Ovary (tissue), 9 donors: Measurements from ENCODE around the gene NFKBIE. TPM values are rescaled to one million over a fixed set of nuclear protein-coding genes. Genes with fewer than 3 reads are reported as not detected.

ENCODE experiments used
- DNase-seq, 5 donors: peaks; one replicate each; pipeline ENCODE4 v3.0.0-alpha.2; 2019 to 2020
- H3K27ac ChIP-seq, 2 donors: fragments of 200-600 bp; one replicate each; pipeline versions ENCODE4 v1.5.1 to v1.8.0; 2019 to 2022
- H3K27me3 ChIP-seq: fragments of 200-600 bp; one replicate; pipeline ENCODE4 v1.8.0; 2022
- H3K36me3 ChIP-seq: fragments of 200-600 bp; sonication (generic); one replicate; pipeline ENCODE4 v1.5.1; 2019
- H3K4me1 ChIP-seq: one replicate; pipeline ENCODE4 v1.8.1; 2013; ENCODE audit warnings: mild to moderate bottlenecking, moderate library complexity; ENCODE audit not compliant: insufficient read depth
- H3K4me3 ChIP-seq: fragments of 200-600 bp; sonication (generic); one replicate; pipeline ENCODE4 v1.5.1; 2017
- H3K9me3 ChIP-seq, 2 donors: fragments of 200-600 bp in 1 of 2; sonication (generic) in 1 of 2; one replicate each; pipeline versions ENCODE4 v1.5.1 to v1.8.1; 2013 to 2019; ENCODE audit warnings: mild to moderate bottlenecking in 1 of 2, moderate library complexity in 1 of 2
- EP300 ChIP-seq: sonication (generic); formaldehyde crosslinking; IDR thresholded peaks from one replicate; pipeline ENCODE4 v1.6.1; 2017; ENCODE audit warnings: antibody characterized with exemption
- POLR2A ChIP-seq: fragments of 450-650 bp; IDR thresholded peaks from one replicate; pipeline ENCODE4 v1.6.1; 2017; ENCODE audit warnings: antibody characterized with exemption, mild to moderate bottlenecking, moderate library complexity
- WGBS, 3 donors: extraction: QIAGEN DNeasy Blood & Tissue Kit in 1 of 3; methylation state at CpG; one replicate each; pipeline versions ENCODE4 v1.1.5 to v1.1.7; 2013 to 2017; 5-methylcytosine and 5-hydroxymethylcytosine counted together
- intact Hi-C, 4 donors: fragments of 100-400 bp; cut with DNase I; formaldehyde crosslinking; loops; one replicate each; pipeline versions ENCODE4 v1.11.0 to v1.15.1; 2022 to 2023
- polyA plus RNA-seq, 2 donors: library from polyadenylated mRNA; stranded (reverse); fragments of 200-250 nt in 1 of 2; fragments of 350-450 nt in 1 of 2; fragmentation: Illumina TruSeq in 1 of 2; extraction: RNeasy Lipid Tissue Mini Kit (QIAGEN cat#74804) in 1 of 2; gene quantifications; one replicate each; pipeline ENCODE4 v1.2.3, GENCODE V29; 2013 to 2014
- total RNA-seq, 7 donors: library from RNA; depleted of rRNA in 2 of 7; stranded (reverse); fragments of >200 nt in 2 of 7; fragmentation: NEBNext Ultra II Directional in 3 of 7; extraction: Animal tissue kit (Norgen Biotek cat#: 25700) in 3 of 7; gene quantifications; one replicate each; pipeline versions ENCODE4 v1.1.0 to v1.2.4, GENCODE V29; 2016 to 2023
- TF ChIP-seq, protein P1 (sequence below), 3 donors: fragments of 450-650 bp in 2 of 3; fragments of 200-600 bp in 1 of 3; IDR thresholded peaks; one replicate each; pipeline versions ENCODE4 v1.5.1 to v1.8.0; 2016 to 2022; ENCODE audit warnings: antibody characterized with exemption in 3 of 3, mild to moderate bottlenecking in 1 of 3
- donor health status: DM: no; HTN: no; CAD: no; lungs with moderate emphysema.
- donor health status: DM: no; HTN: no; CAD: no.
- donor health status: Bipolar disorder and iron deficiency.
- donor health status: DM: yes; HTN: yes; CAD: no.
- donor health status: DM: no; HTN: no; CAD: no.
- donor health status: DM: yes; HTN: yes; CAD: no.

Gene NFKBIE
- total and polyA plus RNA-seq, 9 donors, result 2.7 to 93.6 (median 4.9) TPM

- no peak for DNase-seq
- no peak overlapping the region for H3K4me3 ChIP-seq
- intact Hi-C loops, result loop anchor here in 1 of 4 donors (5.0 kb wide), 1 partner anchor 48 kb away; no protein-coding TSS in a partner anchor
- WGBS, 3 donors, result 88 to 94% (median 91%) methylated on average over 4 of the region's 4 CpGs
- H3K27ac ChIP-seq, result no peak overlapping the region
- H3K36me3 ChIP-seq, result no peaks in the 10 kb centered on the region
- TF ChIP-seq, protein P1, sequence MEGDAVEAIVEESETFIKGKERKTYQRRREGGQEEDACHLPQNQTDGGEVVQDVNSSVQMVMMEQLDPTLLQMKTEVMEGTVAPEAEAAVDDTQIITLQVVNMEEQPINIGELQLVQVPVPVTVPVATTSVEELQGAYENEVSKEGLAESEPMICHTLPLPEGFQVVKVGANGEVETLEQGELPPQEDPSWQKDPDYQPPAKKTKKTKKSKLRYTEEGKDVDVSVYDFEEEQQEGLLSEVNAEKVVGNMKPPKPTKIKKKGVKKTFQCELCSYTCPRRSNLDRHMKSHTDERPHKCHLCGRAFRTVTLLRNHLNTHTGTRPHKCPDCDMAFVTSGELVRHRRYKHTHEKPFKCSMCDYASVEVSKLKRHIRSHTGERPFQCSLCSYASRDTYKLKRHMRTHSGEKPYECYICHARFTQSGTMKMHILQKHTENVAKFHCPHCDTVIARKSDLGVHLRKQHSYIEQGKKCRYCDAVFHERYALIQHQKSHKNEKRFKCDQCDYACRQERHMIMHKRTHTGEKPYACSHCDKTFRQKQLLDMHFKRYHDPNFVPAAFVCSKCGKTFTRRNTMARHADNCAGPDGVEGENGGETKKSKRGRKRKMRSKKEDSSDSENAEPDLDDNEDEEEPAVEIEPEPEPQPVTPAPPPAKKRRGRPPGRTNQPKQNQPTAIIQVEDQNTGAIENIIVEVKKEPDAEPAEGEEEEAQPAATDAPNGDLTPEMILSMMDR (IDR thresholded peaks at IDR 0.05), result no peak
- no peak for TF ChIP-seq POLR2A
- TF ChIP-seq EP300, result no peak
- no peaks in the 10 kb centered on the region for H3K9me3 ChIP-seq
- peaks cover 36% of the 10 kb centered on the region for H3K4me1 ChIP-seq
- no peaks in the 10 kb centered on the region for H3K27me3 ChIP-seq
Measured at GRCh38 chr6:44224965-44225305, 40.4 kb downstream of the NFKBIE start.

DNA sequence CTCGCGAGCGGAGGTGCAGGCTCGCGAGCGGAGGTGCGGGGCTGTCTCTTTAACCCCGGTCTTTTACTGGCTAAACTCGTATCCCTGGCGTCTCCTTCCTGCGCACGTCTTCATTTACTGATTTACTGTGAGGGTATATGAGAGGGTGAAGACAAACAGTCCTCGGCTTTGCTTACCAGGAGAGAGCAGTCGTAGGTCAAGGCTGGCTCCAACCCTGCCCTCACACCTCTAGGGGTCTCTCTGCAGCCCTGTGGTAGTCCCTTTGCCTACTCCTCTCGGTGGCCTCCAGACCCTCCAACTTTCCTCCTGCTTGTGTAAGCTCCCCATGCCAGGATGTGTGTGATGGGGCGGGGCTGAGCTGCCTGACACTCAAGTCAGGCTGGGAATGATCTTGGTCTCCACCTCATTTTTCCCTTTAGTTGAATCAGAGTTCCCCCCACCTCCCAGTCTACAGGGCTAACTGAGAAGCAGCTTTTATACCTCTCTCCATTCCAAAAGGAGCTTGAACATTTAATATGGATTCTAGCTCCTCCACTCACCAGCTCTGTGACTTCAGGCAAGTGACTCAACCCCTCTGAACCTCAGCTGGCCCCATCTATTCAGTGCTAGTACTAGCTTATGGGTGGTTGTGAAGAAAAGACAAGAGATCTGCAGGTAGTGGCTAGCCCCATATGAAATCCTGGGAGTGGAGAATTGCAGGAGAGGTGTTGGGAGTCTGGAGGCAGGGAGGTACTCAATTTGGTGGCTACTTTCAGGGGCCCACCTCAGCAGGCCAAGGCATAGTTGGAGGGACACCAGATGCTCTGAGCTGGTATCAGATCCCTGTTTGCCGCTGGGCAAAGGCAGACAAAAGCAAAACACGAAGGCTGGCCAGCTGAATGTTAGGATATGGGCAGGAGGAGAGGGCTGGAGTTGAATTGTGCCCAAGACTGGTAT lies 41.1 kb downstream of the NFKBIE start:
- no peaks in the 10 kb centered on the region for H3K9me3 ChIP-seq
- H3K4me3 ChIP-seq, result peak overlapping the region; percentile 53
- no peaks in the 10 kb centered on the region for H3K36me3 ChIP-seq
- TF ChIP-seq, protein P1 (IDR thresholded peaks at IDR 0.05), result no peak
- TF ChIP-seq POLR2A (no peak), EP300 (no peak)
- peak in 1 of 5 donors; percentile 41 for DNase-seq
- H3K27ac ChIP-seq, result peak overlapping the region in 1 of 2 donors; percentile 20
- peaks cover 36% of the 10 kb centered on the region for H3K4me1 ChIP-seq
- WGBS, 3 donors, result 9 to 12% (median 10%) methylated on average over 15 to 18 of the region's 18 CpGs
- H3K27me3 ChIP-seq, result no peaks in the 10 kb centered on the region
- intact Hi-C loops, result no loop called here

DNA sequence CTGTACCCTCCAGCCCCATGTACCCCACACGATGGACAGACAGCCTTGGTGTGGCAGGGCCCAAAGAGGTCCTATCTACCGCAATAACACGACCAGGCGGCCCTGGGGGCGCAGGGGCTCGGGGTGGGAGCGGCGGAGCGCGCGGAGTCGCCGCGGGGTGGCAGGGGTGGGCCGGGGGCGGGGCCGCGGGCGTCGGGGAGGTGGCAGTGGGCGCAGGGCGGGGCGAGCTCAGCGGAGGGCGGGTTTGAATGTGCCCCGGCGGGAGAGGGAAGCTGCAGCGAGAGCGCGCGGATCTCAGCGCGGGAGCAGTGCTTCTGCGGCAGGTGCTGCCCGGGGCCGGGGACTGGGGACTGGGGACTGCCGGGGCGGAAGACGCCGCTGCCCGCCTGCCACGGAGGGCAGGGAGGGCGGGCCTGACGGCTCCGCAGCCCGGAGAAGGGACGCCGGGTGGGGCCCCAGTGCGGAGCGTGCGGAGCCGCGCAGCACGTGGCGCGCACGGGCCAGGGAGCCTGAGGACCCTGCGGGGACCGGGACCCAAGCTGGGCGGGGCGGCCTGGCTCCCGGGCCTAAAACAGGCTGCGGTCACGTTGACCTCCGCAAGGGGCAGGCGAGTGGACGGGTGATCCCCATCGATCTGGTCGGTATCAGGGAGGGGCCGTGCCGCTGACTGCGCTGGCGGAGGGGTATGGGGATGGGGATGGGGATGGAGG lies 41.9 kb downstream of the NFKBIE start, which contains the start of gene SLC29A1:
TSS of gene SLC29A1 (plus strand) at position 277 of the 710 bp plus-strand sequence. CDS start 3,719 bp downstream, outside the sequence.
- 0% methylated on average over 35 to 73 of the region's 73 CpGs for WGBS, 3 donors
- Histone ChIP-seq H3K9me3 (no peaks in the 10 kb centered on the region), H3K27ac (peak within 1 kb of the TSS; percentile 67 to 72), H3K4me1 (peaks cover 37% of the 10 kb centered on the region), H3K36me3 (no peaks in the 10 kb centered on the region), H3K27me3 (no peaks in the 10 kb centered on the region), H3K4me3 (peak within 1 kb of the TSS; percentile 53)
- peak; percentile 70 to 79 (median 77) for DNase-seq
- TF ChIP-seq, protein P1 (IDR thresholded peaks at IDR 0.05), result no peak
- TF ChIP-seq EP300, result no peak
- peak; percentile 9 for TF ChIP-seq POLR2A
- intact Hi-C loops, result loop anchor here in 1 of 4 donors (2.0 kb wide), 1 partner anchor 13 kb away; no protein-coding TSS in a partner anchor

GRCh38 chr6:44222486-44223318 lies 42.6 kb downstream of the NFKBIE start:
- peak overlapping the region; percentile 67 to 72 for H3K27ac ChIP-seq
- no peaks in the 10 kb centered on the region for H3K9me3 ChIP-seq
- peaks cover 37% of the 10 kb centered on the region for H3K4me1 ChIP-seq
- H3K27me3 ChIP-seq, result no peaks in the 10 kb centered on the region
- intact Hi-C loops, result loop anchor here in 1 of 4 donors (2.0 kb wide), 1 partner anchor 14 kb away; no protein-coding TSS in a partner anchor
- no peaks in the 10 kb centered on the region for H3K36me3 ChIP-seq
- TF ChIP-seq EP300, result no peak
- TF ChIP-seq, protein P1 (IDR thresholded peaks at IDR 0.05), result no peak
- TF ChIP-seq POLR2A, result no peak
- DNase-seq, result peak in 2 of 5 donors; percentile 38 to 53
- 24 to 31% (median 29%) methylated on average over 26 of the region's 26 CpGs for WGBS, 3 donors
- H3K4me3 ChIP-seq, result peak overlapping the region; percentile 53
